ENCODE measurements around the gene MAPK1.
"Not testable (repeated sequence)": the region's sequence is repeated elsewhere in the genome, so short reads cannot be mapped to it uniquely, and the experiment has no call there.

The MAPK1 gene

GRCh38 chr22:21849489-21849888, 18.0 kb downstream of the MAPK1 start:
- ChIA-PET POLR2A (no interaction called here), CTCF (interaction anchor here (0.8 to 1.0 kb wide), 3 partner anchors 17 to 88 kb away, joined by 3 read pairs; no protein-coding TSS in a partner anchor)
- no peak overlapping the region for H3K4me3 ChIP-seq (ENCODE audit: low read depth, low read length)
- no peak for DNase-seq (ENCODE audit: low read depth, low spot score)
- no peak for TF ChIP-seq CTCF (IDR thresholded peaks at IDR 0.05; ENCODE audit: insufficient read depth, low read length, missing control alignments)

GRCh38 chr22:21848057-21848456, 19.4 kb downstream of the MAPK1 start:
- H3K4me3 ChIP-seq (ENCODE audit: low read depth, low read length); POLR2A ChIA-PET; DNase-seq (ENCODE audit: low read depth, low spot score); CTCF ChIA-PET: not testable (repeated sequence)

GRCh38 chr22:21845558-21846453, 21.6 kb downstream of the MAPK1 start:
- ChIA-PET POLR2A (no interaction called here), CTCF (no interaction called here)
- no peak for TF ChIP-seq CTCF (IDR thresholded peaks at IDR 0.05; ENCODE audit: insufficient read depth, low read length, missing control alignments)
- DNase-seq (ENCODE audit: low read depth, low spot score), result no peak
- no peak overlapping the region for H3K4me3 ChIP-seq (ENCODE audit: low read depth, low read length)

- no peak for TF ChIP-seq CTCF (IDR thresholded peaks at IDR 0.05; ENCODE audit: insufficient read depth, low read length, missing control alignments)
- no peak for DNase-seq (ENCODE audit: low read depth, low spot score)
- ChIA-PET CTCF (interaction anchor here (0.9 kb wide), 1 partner anchor 18 kb away, joined by 4 read pairs; no protein-coding TSS in a partner anchor), POLR2A (no interaction called here)
- H3K4me3 ChIP-seq (ENCODE audit: low read depth, low read length), result no peak overlapping the region
Measured at GRCh38 chr22:21842946-21843345, 24.5 kb downstream of the MAPK1 start.

GRCh38 chr22:21841422-21841821, 26.0 kb downstream of the MAPK1 start:
- no peak overlapping the region for H3K4me3 ChIP-seq (ENCODE audit: low read depth, low read length)
- POLR2A ChIA-PET, result no interaction called here
- no peak for DNase-seq (ENCODE audit: low read depth, low spot score)
- CTCF ChIA-PET, result interaction anchor here (1.6 kb wide), 1 partner anchor 9 kb away, joined by 6 read pairs; no protein-coding TSS in a partner anchor
- TF ChIP-seq CTCF (IDR thresholded peaks at IDR 0.05; ENCODE audit: insufficient read depth, low read length, missing control alignments), result no peak

GRCh38 chr22:21840236-21840823, 27.1 kb downstream of the MAPK1 start:
- DNase-seq (ENCODE audit: low read depth, low spot score), result no peak
- H3K4me3 ChIP-seq (ENCODE audit: low read depth, low read length), result no peak overlapping the region
- POLR2A ChIA-PET, result no interaction called here
- TF ChIP-seq CTCF (IDR thresholded peaks at IDR 0.05; ENCODE audit: insufficient read depth, low read length, missing control alignments), result no peak
- CTCF ChIA-PET, result interaction anchor here (1.6 kb wide), 1 partner anchor 7 kb away, joined by 6 read pairs; no protein-coding TSS in a partner anchor

All from AG04449 (cell line).